GM23248 (cell line): ENCODE measurements around the gene IGSF3.
"Not testable (repeated sequence)": the region's sequence is repeated elsewhere in the genome, so short reads cannot be mapped to it uniquely, and the experiment has no call there.

Experiments used
- EZH2 ChIP-seq: fragments of 200-600 bp; sonication (generic); IDR thresholded peaks from 2 replicates; pipeline ENCODE4 v1.6.1; 2018; ENCODE audit warnings: antibody characterized with exemption, mild to moderate bottlenecking; ENCODE audit not compliant: insufficient read depth, poor library complexity, severe bottlenecking
- EZH2phosphoT487 ChIP-seq: fragments of 200-600 bp; sonication (generic); IDR thresholded peaks from 2 replicates; pipeline ENCODE4 v1.6.1; 2018; ENCODE audit warnings: antibody characterized with exemption, moderate library complexity, mild to moderate bottlenecking, low read depth; ENCODE audit not compliant: insufficient read depth

DNA sequence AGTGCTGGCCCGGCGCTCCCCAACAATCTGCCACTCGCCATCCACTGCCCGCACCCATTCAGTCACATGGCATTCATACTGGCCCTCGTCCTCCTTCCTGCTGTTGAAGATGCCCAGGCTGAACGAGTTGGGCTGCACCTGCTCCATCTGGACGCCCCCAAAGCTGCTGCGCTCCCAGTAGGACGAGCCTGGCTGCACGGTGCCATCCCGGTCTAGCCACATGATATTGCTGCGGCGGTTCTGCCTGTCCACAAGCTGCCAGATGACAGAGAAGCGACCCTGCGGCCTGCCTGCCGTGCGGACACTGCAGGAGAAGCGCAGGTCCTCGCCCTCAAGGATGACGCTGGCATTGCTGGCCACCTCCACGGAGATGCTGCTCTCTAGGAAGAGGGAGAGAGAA lies 63.9 kb downstream of the IGSF3 start:
- not testable (repeated sequence) for TF ChIP-seq EZH2phosphoT487, EZH2
